Testis (tissue), 3 donors: ENCODE results near the gene MAP4K4. TPM values are rescaled to one million over a fixed set of nuclear protein-coding genes. Genes with fewer than 3 reads are reported as not detected.

ENCODE experiments used
- DNase-seq: peaks from one replicate; pipeline ENCODE4 v3.0.0-alpha.2; 2019
- H3K27ac ChIP-seq, 2 donors: fragments of 200-600 bp; sonication (generic); one replicate each; pipeline ENCODE4 v1.5.1; 2019
- H3K27me3 ChIP-seq: fragments of 200-600 bp; sonication (generic); one replicate; pipeline ENCODE4 v1.5.1; 2019
- H3K36me3 ChIP-seq: fragments of 200-600 bp; sonication (generic); one replicate; pipeline ENCODE4 v1.5.1; 2017; ENCODE audit warnings: low read depth; ENCODE audit errors: missing control alignments
- H3K4me1 ChIP-seq: fragments of 200-600 bp; sonication (generic); one replicate; pipeline ENCODE4 v1.5.1; 2019
- H3K4me3 ChIP-seq, 2 donors: fragments of 200-600 bp; sonication (generic); one replicate each; pipeline ENCODE4 v1.5.1; 2017 to 2019
- H3K9me3 ChIP-seq: fragments of 200-600 bp; sonication (generic); one replicate; pipeline ENCODE4 v1.5.1; 2017
- POLR2A ChIP-seq: fragments of 450-650 bp; IDR thresholded peaks from one replicate; pipeline ENCODE4 v1.6.1; 2017; ENCODE audit warnings: antibody characterized with exemption, mild to moderate bottlenecking, moderate library complexity
- WGBS, 2 donors: methylation state at CpG; one replicate each; pipeline ENCODE4 v1.1.5; 2018; 5-methylcytosine and 5-hydroxymethylcytosine counted together
- intact Hi-C: fragments of 100-400 bp; cut with DNase I; formaldehyde crosslinking; loops from one replicate; pipeline ENCODE4 v1.15.1; 2023; ENCODE audit warnings: low total_unique reads
- polyA plus RNA-seq: library from polyadenylated mRNA; stranded (reverse); fragments of 350-450 nt; fragmentation: Illumina TruSeq; extraction: RNeasy Lipid Tissue Mini Kit (QIAGEN cat#74804); gene quantifications from one replicate; pipeline ENCODE4 v1.2.3, GENCODE V29; 2014; ENCODE audit warnings: low read depth, low replicate concordance; ENCODE audit not compliant: insufficient read depth
- total RNA-seq, 2 donors: library from RNA; depleted of rRNA; stranded (reverse); fragments of >200 nt; gene quantifications; one replicate each; pipeline ENCODE4 v1.2.3, GENCODE V29; 2016
- TF ChIP-seq, protein P1 (sequence below), 3 experiments: fragments of 450-650 bp in 2 of 3; fragments of 200-600 bp in 1 of 3; sonication (generic) in 1 of 3; IDR thresholded peaks; one replicate each; pipeline ENCODE4 v1.5.1; 2016 to 2019; ENCODE audit warnings: antibody characterized with exemption in 3 of 3, mild to moderate bottlenecking in 2 of 3, moderate library complexity in 1 of 3

The MAP4K4 gene
- total and polyA plus RNA-seq, 3 donors from 2014 or later, result 88.2 to 194 (median 174) TPM

DNA sequence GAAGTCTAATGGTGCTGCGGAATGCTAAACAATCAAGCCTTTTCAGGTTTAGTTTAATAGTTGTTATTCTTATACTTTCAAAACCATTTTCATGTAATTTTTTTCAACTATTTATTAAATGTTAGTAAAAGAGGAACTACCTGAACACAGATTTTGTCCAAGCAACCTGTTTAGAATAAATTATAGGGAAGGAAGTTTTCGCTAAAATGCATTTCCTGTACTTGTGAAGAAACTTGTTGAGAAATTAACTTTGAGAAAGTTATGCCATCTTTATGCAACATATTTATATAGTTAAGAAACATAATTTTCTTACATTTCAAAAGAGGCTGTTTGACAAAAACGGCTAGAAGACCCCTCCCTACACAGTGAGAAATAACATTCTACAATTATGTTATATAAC, 16.6 kb downstream of the MAP4K4 start:
- H3K9me3 ChIP-seq, result no peaks in the 10 kb centered on the region
- H3K27ac ChIP-seq, result no peak overlapping the region
- no peaks in the 10 kb centered on the region for H3K27me3 ChIP-seq
- TF ChIP-seq POLR2A, result no peak
- TF ChIP-seq, protein P1, sequence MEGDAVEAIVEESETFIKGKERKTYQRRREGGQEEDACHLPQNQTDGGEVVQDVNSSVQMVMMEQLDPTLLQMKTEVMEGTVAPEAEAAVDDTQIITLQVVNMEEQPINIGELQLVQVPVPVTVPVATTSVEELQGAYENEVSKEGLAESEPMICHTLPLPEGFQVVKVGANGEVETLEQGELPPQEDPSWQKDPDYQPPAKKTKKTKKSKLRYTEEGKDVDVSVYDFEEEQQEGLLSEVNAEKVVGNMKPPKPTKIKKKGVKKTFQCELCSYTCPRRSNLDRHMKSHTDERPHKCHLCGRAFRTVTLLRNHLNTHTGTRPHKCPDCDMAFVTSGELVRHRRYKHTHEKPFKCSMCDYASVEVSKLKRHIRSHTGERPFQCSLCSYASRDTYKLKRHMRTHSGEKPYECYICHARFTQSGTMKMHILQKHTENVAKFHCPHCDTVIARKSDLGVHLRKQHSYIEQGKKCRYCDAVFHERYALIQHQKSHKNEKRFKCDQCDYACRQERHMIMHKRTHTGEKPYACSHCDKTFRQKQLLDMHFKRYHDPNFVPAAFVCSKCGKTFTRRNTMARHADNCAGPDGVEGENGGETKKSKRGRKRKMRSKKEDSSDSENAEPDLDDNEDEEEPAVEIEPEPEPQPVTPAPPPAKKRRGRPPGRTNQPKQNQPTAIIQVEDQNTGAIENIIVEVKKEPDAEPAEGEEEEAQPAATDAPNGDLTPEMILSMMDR (IDR thresholded peaks at IDR 0.05), result no peak
- 79 to 85% methylated on average over 3 of the region's 3 CpGs for WGBS, 2 donors
- intact Hi-C loops, result no loop called here
- no peak for DNase-seq
- H3K4me3 ChIP-seq, result no peak overlapping the region
- peaks cover 34% of the 10 kb centered on the region for H3K4me1 ChIP-seq
- no peaks in the 10 kb centered on the region for H3K36me3 ChIP-seq

DNA sequence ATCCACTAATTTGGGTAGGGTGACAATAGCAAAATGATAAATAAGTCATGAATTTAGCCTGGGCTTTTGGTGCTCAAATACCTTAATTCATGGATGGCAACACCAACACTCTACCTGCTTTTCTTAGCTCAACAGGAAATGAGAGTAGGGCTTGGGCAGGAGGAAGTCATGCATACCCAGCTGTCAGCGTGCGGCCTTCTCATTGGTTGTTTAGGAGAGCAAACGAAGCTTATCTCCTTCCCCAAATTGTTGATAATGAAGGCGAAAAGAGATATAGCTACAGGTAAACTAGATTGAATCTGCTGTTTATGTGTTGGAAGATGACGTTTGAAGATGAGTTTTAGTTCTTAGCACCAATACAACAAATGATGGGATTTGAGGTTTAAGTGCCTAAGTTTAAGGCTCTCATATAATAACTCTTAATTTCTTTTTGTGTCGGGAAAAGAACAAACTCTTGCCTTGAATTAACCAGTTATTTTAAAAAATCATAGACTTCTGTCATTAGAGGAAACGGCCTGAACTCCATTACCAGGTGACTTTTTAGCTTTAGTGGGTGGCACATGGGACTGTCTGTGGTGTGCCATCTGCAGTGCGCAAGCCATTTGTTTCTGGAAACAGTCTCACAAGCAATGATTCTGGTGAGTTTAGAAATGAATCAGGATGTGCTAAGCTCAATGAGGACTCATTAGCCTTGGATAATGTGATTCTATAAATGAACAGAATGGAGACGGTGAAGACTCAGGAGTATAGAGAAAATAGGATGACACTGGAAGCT, 19.8 kb downstream of the MAP4K4 start:
- TF ChIP-seq POLR2A, result no peak
- TF ChIP-seq, protein P1 (IDR thresholded peaks at IDR 0.05), result no peak
- Histone ChIP-seq H3K4me1 (peaks cover 14% of the 10 kb centered on the region), H3K27ac (no peak overlapping the region), H3K36me3 (no peaks in the 10 kb centered on the region), H3K9me3 (no peaks in the 10 kb centered on the region), H3K4me3 (no peak overlapping the region), H3K27me3 (no peaks in the 10 kb centered on the region)
- no peak for DNase-seq
- intact Hi-C loops, result no loop called here
- 81 to 88% methylated on average over 9 of the region's 9 CpGs for WGBS, 2 donors

DNA sequence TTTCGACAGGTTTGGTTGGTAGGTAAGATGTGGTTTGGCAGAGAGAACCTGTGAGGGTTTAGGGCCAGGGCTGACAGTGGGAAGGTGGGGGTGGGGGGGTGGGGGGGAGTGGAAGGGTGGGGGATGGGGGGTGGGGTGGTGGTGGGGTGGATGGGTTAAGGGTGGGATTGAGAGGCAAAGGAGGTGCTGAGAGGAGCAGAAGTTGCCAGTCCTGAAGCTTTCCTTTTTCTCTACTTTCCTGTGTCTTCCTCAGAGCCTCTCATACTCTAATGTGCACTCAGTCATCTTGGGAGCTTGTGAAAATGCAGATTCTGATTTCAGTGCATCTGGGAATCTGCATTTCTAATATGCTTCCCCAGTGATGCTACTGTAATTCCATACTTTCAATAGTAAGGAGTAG, 21.0 kb downstream of the MAP4K4 start:
- H3K36me3 ChIP-seq, result no peaks in the 10 kb centered on the region
- H3K4me1 ChIP-seq, result peaks cover 14% of the 10 kb centered on the region
- intact Hi-C loops, result no loop called here
- 97 to 100% methylated on average over 1 of the region's 1 CpG for WGBS, 2 donors
- no peak overlapping the region for H3K4me3 ChIP-seq
- no peak overlapping the region for H3K27ac ChIP-seq
- H3K9me3 ChIP-seq, result no peaks in the 10 kb centered on the region
- no peaks in the 10 kb centered on the region for H3K27me3 ChIP-seq
- DNase-seq, result no peak
- TF ChIP-seq, protein P1 (IDR thresholded peaks at IDR 0.05), result no peak
- no peak for TF ChIP-seq POLR2A

DNA sequence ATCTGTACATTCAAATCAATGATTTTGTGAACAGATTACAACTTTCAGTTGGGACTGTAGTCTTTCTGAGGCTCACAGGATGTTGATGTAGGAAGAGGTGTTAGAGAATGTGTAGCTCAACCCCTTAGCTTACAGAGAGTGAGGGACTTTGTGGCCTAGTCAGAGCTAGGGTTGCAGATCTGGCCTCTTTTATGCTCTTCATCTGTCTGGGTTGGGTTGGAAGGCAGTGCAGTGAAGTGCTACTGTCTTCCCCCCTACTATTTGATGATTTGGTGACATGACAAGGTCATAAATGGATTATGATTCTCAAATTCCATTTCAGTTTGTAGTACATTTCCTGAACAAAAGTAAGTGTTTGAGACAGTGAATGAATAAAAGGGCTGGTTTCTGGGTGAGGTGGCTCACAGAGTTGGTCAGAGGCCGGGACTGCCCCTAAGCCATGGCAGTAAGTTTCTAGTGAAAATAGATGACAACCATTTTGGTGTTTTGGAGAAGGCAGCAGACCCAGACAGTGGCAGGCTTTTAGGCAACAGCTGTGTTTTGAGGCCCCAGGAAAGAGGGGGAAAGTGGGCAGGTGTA, 21.6 kb downstream of the MAP4K4 start:
- H3K4me1 ChIP-seq, result peaks cover 12% of the 10 kb centered on the region
- 90 to 95% methylated on average over 1 of the region's 1 CpG for WGBS, 2 donors
- no peak for DNase-seq

More for the DNA sequence above, 21.6 kb downstream of the MAP4K4 start:
- Histone ChIP-seq H3K9me3 (no peaks in the 10 kb centered on the region), H3K27me3 (no peaks in the 10 kb centered on the region), H3K36me3 (no peaks in the 10 kb centered on the region), H3K27ac (no peak overlapping the region), H3K4me3 (no peak overlapping the region)
- intact Hi-C loops, result no loop called here
- TF ChIP-seq, protein P1 (IDR thresholded peaks at IDR 0.05), result no peak
- no peak for TF ChIP-seq POLR2A
